Superior temporal gyrus (tissue), 1 donor: ENCODE data around the gene FANCF.
A peak's percentile ranks its signal among the peaks of the same experiment; 100 is the strongest.

Source experiments
- DNase-seq: peaks from one replicate; pipeline ENCODE4 v3.0.0-alpha.2; 2016; ENCODE audit errors: extremely low spot score

Gene FANCF

GRCh38 chr11:22624742-22625447 lies 728 bp downstream of the FANCF start:
- DNase-seq, result peak; percentile 78

- no peak for DNase-seq
Measured at GRCh38 chr11:22617868-22618267, 7.8 kb downstream of the FANCF start.

GRCh38 chr11:22603933-22604332 lies 21.7 kb downstream of the FANCF start:
- DNase-seq, result no peak

- DNase-seq, result no peak
Measured at GRCh38 chr11:22602504-22602903, 23.1 kb downstream of the FANCF start.

- no peak for DNase-seq
Measured at GRCh38 chr11:22599458-22599857, 26.2 kb downstream of the FANCF start.

GRCh38 chr11:22597062-22597461 lies 28.6 kb downstream of the FANCF start:
- DNase-seq, result no peak

- DNase-seq, result peak; percentile 20
Measured at GRCh38 chr11:22584976-22585375, 40.6 kb downstream of the FANCF start.

GRCh38 chr11:22583963-22584492 lies 41.6 kb downstream of the FANCF start:
- DNase-seq, result no peak

GRCh38 chr11:22582151-22582410 lies 43.5 kb downstream of the FANCF start:
- DNase-seq, result peak; percentile 66

GRCh38 chr11:22581354-22582150 lies 44.1 kb downstream of the FANCF start:
- peak; percentile 68 for DNase-seq

- no peak for DNase-seq
Measured at GRCh38 chr11:22577854-22578253, 47.8 kb downstream of the FANCF start.
